HepG2 (cell line): ENCODE measurements around the gene SHC1. TPM values are rescaled to one million over a fixed set of nuclear protein-coding genes. Genes with fewer than 3 reads are reported as not detected.

Experiments used
- CEBPG ChIP-seq: IDR thresholded peaks from 2 replicates; pipeline ENCODE4 v1.6.1; 2016
- ERF ChIP-seq: IDR thresholded peaks from 2 replicates; pipeline ENCODE4 v1.6.1; 2018; ENCODE audit warnings: missing biosample characterization, missing genetic modification reagents
- GABPB1 ChIP-seq: IDR thresholded peaks from 2 replicates; pipeline ENCODE4 v1.6.1; 2016; ENCODE audit warnings: mild to moderate bottlenecking, missing genetic modification reagents, moderate library complexity, missing compliant biosample characterization
- HNF4G ChIP-seq, 2 experiments: sonication (generic) in 1 of 2; formaldehyde crosslinking in 1 of 2; IDR thresholded peaks; 2 replicates each; pipeline versions ENCODE4 v1.4.0 to v1.6.1; 2011 to 2020; ENCODE audit warnings: borderline replicate concordance in 2 of 2, low read depth in 2 of 2, mild to moderate bottlenecking in 2 of 2, low read length in 1 of 2, missing genetic modification reagents in 1 of 2, moderate library complexity in 1 of 2
- NFKB2 ChIP-seq: sonication (generic); formaldehyde crosslinking; IDR thresholded peaks from 2 replicates; pipeline ENCODE4 v1.4.0; 2020; ENCODE audit warnings: missing genetic modification reagents, borderline replicate concordance
- NONO ChIP-seq, 2 experiments: fragments of 450-650 bp in 1 of 2; sonication (generic) in 1 of 2; formaldehyde crosslinking in 1 of 2; IDR thresholded peaks in 1 of 2; conservative IDR thresholded peaks in 1 of 2; 2 replicates each; pipeline versions ENCODE4 v1.6.1 to v1.8.0; 2017 to 2022; ENCODE audit warnings: mild to moderate bottlenecking in 1 of 2, missing genetic modification reagents in 1 of 2, moderate library complexity in 1 of 2
- RFXANK ChIP-seq: IDR thresholded peaks from 2 replicates; pipeline ENCODE4 v1.6.1; 2016
- SALL2 ChIP-seq: sonication (generic); formaldehyde crosslinking; IDR thresholded peaks from 2 replicates; pipeline ENCODE4 v1.8.1; 2023; ENCODE audit warnings: mild to moderate bottlenecking, missing genetic modification reagents, inconsistent platforms
- YY1 ChIP-seq: IDR thresholded peaks from 2 replicates; pipeline ENCODE4 v1.6.1; 2011; ENCODE audit warnings: low read length, low read depth, moderate library complexity, mild to moderate bottlenecking; ENCODE audit not compliant: insufficient read depth, insufficient replicate concordance
- ZBTB1 ChIP-seq: sonication (generic); formaldehyde crosslinking; IDR thresholded peaks from 2 replicates; pipeline ENCODE4 v1.4.0; 2020; ENCODE audit warnings: missing genetic modification reagents, borderline replicate concordance
- ZBTB7A ChIP-seq: sonication (generic); formaldehyde crosslinking; IDR thresholded peaks from 2 replicates; pipeline ENCODE4 v1.8.0; 2022; ENCODE audit warnings: mild to moderate bottlenecking, missing genetic modification reagents
- ZFY ChIP-seq: sonication (generic); formaldehyde crosslinking; IDR thresholded peaks from 2 replicates; pipeline ENCODE4 v1.4.0; 2020; ENCODE audit warnings: missing genetic modification reagents
- ZMYM3 ChIP-seq: sonication (generic); formaldehyde crosslinking; IDR thresholded peaks from 2 replicates; pipeline ENCODE4 v1.5.1; 2020; ENCODE audit warnings: mild to moderate bottlenecking, missing genetic modification reagents
- ZNF562 ChIP-seq: sonication (generic); formaldehyde crosslinking; IDR thresholded peaks from 2 replicates; pipeline ENCODE4 v1.8.0; 2022; ENCODE audit warnings: missing genetic modification reagents, borderline replicate concordance
- ZNF629 ChIP-seq: sonication (generic); formaldehyde crosslinking; conservative IDR thresholded peaks from 2 replicates; pipeline ENCODE4 v1.5.0; 2020; ENCODE audit warnings: missing genetic modification reagents
- ZNF709 ChIP-seq: sonication (generic); formaldehyde crosslinking; IDR thresholded peaks from 2 replicates; pipeline ENCODE4 v1.5.0; 2020; ENCODE audit warnings: mild to moderate bottlenecking, missing genetic modification reagents
- ZSCAN22 ChIP-seq: sonication (generic); formaldehyde crosslinking; IDR thresholded peaks from 2 replicates; pipeline ENCODE4 v1.4.0; 2020; ENCODE audit warnings: mild to moderate bottlenecking, missing genetic modification reagents
- polyA plus RNA-seq, 8 experiments: library from polyadenylated mRNA; depleted of rRNA in 3 of 8; stranded (reverse) in 7 of 8; unstranded in 1 of 8; fragments of >200 nt; fragmentation: Illumina TruSeq in 4 of 8; extraction: Trizol in 4 of 8; gene quantifications; 2 replicates each; pipeline versions ENCODE4 v1.2.1 to v1.2.3, GENCODE V29; 2011 to 2016; ENCODE audit warnings: low read depth in 4 of 8, missing spikeins in 1 of 8, mixed read lengths in 1 of 8; ENCODE audit not compliant: insufficient read depth in 1 of 8
- total RNA-seq, 5 experiments: library from RNA; depleted of rRNA; stranded (reverse); fragments of >200 nt; fragmentation: Illumina TruSeq; extraction: Trizol; gene quantifications; 2 replicates each; pipeline ENCODE4 v1.2.3, GENCODE V29; 2016; ENCODE audit warnings: low read depth in 1 of 5
- TF ChIP-seq, protein P1 (sequence below): sonication (generic); formaldehyde crosslinking; IDR thresholded peaks from 2 replicates; pipeline ENCODE4 v1.4.0; 2020; ENCODE audit warnings: missing genetic modification reagents
- TF ChIP-seq, protein P2 (sequence below): sonication (generic); formaldehyde crosslinking; IDR thresholded peaks from 2 replicates; pipeline ENCODE4 v1.5.0; 2020; ENCODE audit warnings: mild to moderate bottlenecking, missing genetic modification reagents
- TF ChIP-seq, protein P3 (sequence below): sonication (generic); formaldehyde crosslinking; IDR thresholded peaks from 2 replicates; pipeline ENCODE4 v1.5.0; 2020; ENCODE audit warnings: missing genetic modification reagents
- TF ChIP-seq, protein P4 (sequence below): sonication (generic); formaldehyde crosslinking; IDR thresholded peaks from 2 replicates; pipeline ENCODE4 v1.5.0; 2020; ENCODE audit warnings: missing genetic modification reagents, mild to moderate bottlenecking, borderline replicate concordance

Gene SHC1
- total and polyA plus RNA-seq, 2 of the 13 experiments (the other 11 are each of a cell fraction or from before 2014, with no cell fraction given), result 52.0 to 137 TPM

DNA sequence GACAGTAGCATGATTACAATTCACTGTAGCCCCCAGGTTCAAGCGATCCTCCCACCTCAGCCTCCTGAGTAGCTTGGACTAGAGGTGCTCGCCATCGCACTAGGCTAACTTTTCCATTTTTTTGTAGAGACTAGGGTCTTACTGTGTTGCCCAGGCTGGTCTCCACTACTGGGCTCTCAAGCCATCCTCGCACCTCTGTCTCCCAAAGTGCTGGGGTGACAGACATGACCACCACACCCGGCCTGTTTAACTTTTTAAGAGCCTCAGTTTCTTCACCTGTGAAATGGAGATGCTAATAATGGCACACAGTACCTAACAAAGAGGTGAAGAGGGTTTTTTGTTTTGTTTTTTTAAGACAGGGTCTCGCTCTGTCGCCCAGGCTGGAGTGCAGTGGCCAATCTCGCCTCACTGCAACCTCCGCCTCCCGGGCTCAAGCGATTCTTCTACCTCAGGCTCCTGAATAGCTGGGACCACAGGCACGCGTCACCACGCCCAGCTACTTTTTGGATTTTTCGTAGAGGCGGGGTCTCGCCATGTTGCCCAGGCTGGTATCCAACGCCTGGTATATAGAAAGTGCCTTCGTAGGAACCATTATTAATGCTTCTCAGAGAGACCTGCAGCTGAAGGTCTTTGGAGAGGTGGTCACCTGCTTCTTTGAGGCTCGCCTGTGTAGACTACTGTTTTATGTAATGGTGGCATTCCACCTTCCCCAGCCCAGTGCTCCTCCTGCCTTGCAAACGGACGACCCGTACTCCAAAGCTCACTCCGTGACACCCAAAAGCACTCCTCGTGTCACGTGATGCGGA is 34.6 kb downstream of the SHC1 start (continued):
- TF ChIP-seq, protein P1, sequence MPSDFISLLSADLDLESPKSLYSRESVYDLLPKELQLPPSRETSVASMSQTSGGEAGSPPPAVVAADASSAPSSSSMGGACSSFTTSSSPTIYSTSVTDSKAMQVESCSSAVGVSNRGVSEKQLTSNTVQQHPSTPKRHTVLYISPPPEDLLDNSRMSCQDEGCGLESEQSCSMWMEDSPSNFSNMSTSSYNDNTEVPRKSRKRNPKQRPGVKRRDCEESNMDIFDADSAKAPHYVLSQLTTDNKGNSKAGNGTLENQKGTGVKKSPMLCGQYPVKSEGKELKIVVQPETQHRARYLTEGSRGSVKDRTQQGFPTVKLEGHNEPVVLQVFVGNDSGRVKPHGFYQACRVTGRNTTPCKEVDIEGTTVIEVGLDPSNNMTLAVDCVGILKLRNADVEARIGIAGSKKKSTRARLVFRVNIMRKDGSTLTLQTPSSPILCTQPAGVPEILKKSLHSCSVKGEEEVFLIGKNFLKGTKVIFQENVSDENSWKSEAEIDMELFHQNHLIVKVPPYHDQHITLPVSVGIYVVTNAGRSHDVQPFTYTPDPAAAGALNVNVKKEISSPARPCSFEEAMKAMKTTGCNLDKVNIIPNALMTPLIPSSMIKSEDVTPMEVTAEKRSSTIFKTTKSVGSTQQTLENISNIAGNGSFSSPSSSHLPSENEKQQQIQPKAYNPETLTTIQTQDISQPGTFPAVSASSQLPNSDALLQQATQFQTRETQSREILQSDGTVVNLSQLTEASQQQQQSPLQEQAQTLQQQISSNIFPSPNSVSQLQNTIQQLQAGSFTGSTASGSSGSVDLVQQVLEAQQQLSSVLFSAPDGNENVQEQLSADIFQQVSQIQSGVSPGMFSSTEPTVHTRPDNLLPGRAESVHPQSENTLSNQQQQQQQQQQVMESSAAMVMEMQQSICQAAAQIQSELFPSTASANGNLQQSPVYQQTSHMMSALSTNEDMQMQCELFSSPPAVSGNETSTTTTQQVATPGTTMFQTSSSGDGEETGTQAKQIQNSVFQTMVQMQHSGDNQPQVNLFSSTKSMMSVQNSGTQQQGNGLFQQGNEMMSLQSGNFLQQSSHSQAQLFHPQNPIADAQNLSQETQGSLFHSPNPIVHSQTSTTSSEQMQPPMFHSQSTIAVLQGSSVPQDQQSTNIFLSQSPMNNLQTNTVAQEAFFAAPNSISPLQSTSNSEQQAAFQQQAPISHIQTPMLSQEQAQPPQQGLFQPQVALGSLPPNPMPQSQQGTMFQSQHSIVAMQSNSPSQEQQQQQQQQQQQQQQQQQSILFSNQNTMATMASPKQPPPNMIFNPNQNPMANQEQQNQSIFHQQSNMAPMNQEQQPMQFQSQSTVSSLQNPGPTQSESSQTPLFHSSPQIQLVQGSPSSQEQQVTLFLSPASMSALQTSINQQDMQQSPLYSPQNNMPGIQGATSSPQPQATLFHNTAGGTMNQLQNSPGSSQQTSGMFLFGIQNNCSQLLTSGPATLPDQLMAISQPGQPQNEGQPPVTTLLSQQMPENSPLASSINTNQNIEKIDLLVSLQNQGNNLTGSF (CRISPR knock-in tag), result no peak
- TF ChIP-seq, protein P2, sequence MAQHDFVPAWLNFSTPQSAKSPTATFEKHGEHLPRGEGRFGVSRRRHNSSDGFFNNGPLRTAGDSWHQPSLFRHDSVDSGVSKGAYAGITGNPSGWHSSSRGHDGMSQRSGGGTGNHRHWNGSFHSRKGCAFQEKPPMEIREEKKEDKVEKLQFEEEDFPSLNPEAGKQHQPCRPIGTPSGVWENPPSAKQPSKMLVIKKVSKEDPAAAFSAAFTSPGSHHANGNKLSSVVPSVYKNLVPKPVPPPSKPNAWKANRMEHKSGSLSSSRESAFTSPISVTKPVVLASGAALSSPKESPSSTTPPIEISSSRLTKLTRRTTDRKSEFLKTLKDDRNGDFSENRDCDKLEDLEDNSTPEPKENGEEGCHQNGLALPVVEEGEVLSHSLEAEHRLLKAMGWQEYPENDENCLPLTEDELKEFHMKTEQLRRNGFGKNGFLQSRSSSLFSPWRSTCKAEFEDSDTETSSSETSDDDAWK (CRISPR knock-in tag), result no peak
- TF ChIP-seq ZNF629 (peak; percentile 67), ZSCAN22 (CRISPR knock-in tag) (no peak; the same call in 1 of the 2 replicates), NFKB2 (CRISPR knock-in tag) (no peak), ERF (CRISPR knock-in tag) (no peak), ZBTB1 (CRISPR knock-in tag) (no peak), NONO (IDR thresholded peaks at IDR 0.05) (no peak), NONO (CRISPR knock-in tag; conservative IDR thresholded peaks at IDR 0.05) (no peak), SALL2 (CRISPR knock-in tag) (no peak), ZFY (CRISPR knock-in tag) (no peak), CEBPG (CRISPR knock-in tag) (no peak), ZMYM3 (CRISPR knock-in tag) (0 out of 2 replicates have a peak, but pooled peaks have one; percentile 12), ZNF709 (CRISPR knock-in tag) (no peak), ZNF562 (CRISPR knock-in tag) (no peak), RFXANK (CRISPR knock-in tag) (no peak), YY1 (no peak), GABPB1 (CRISPR knock-in tag) (no peak), ZBTB7A (CRISPR knock-in tag) (no peak), HNF4G (IDR thresholded peaks at IDR 0.05; ENCODE audit: borderline replicate concordance, low read depth, low read length) (no peak), HNF4G (CRISPR knock-in tag; IDR thresholded peaks at IDR 0.05; ENCODE audit: borderline replicate concordance, low read depth) (no peak)
- TF ChIP-seq, protein P3, sequence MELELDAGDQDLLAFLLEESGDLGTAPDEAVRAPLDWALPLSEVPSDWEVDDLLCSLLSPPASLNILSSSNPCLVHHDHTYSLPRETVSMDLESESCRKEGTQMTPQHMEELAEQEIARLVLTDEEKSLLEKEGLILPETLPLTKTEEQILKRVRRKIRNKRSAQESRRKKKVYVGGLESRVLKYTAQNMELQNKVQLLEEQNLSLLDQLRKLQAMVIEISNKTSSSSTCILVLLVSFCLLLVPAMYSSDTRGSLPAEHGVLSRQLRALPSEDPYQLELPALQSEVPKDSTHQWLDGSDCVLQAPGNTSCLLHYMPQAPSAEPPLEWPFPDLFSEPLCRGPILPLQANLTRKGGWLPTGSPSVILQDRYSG, result no peak
- TF ChIP-seq, protein P4, sequence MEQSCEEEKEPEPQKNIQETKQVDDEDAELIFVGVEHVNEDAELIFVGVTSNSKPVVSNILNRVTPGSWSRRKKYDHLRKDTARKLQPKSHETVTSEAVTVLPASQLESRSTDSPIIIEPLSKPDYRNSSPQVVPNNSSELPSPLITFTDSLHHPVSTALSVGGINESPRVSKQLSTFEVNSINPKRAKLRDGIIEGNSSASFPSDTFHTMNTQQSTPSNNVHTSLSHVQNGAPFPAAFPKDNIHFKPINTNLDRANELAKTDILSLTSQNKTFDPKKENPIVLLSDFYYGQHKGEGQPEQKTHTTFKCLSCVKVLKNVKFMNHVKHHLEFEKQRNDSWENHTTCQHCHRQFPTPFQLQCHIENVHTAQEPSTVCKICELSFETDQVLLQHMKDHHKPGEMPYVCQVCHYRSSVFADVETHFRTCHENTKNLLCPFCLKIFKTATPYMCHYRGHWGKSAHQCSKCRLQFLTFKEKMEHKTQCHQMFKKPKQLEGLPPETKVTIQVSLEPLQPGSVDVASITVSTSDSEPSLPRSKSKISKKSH, result no peak
